HEK293 (cell line): Measurements from ENCODE around the gene DCC.

Source experiments
- CTCF ChIA-PET: fragments of 350-600 bp; formaldehyde crosslinking; extraction: SDS; loops from one replicate; lab custom pipeline; 2021; ENCODE audit warnings: antibody characterized with exemption; lab: Yijun Ruan, JAX
- POLR2A ChIA-PET: fragments of 300-600 bp; formaldehyde crosslinking; extraction: SDS; loops from one replicate; lab custom pipeline; 2020; ENCODE audit warnings: antibody characterized with exemption, inconsistent platforms; lab: Yijun Ruan, JAX
- H3K27ac ChIP-seq: fragments of 200-500 bp; sonication (Bioruptor generic); 2 replicates; pipeline ENCODE4 v1.5.1; 2014; ENCODE audit warnings: low read depth, low read length, control low read depth, inconsistent platforms; ENCODE audit errors: extremely low read depth
- H3K36me3 ChIP-seq, 2 experiments: fragments of 200-500 bp in 1 of 2; sonication (Bioruptor generic) in 1 of 2; 1 replicate in 1 of 2; 2 replicates in 1 of 2; pipeline ENCODE4 v1.5.1; 2014 to 2017; ENCODE audit warnings: inconsistent platforms in 2 of 2, low read length in 2 of 2; ENCODE audit not compliant: control insufficient read depth in 2 of 2, insufficient read depth in 1 of 2
- H3K4me1 ChIP-seq: fragments of 200-500 bp; sonication (Bioruptor generic); 2 replicates; pipeline ENCODE4 v1.5.1; 2014; ENCODE audit warnings: mild to moderate bottlenecking, low read length, inconsistent platforms; ENCODE audit not compliant: control insufficient read depth, insufficient read depth
- H3K4me3 ChIP-seq: 2 replicates; pipeline ENCODE4 v1.5.1; 2011; ENCODE audit warnings: low read depth, mild to moderate bottlenecking, control low read depth, low read length, moderate library complexity
- H3K9me3 ChIP-seq: fragments of 200-500 bp; sonication (Bioruptor generic); 2 replicates; pipeline ENCODE4 v1.5.1; 2014; ENCODE audit warnings: low read depth, low read length, inconsistent platforms; ENCODE audit not compliant: control insufficient read depth, insufficient read depth
- HIC1 ChIP-seq: fragments of 450-650 bp; formaldehyde crosslinking; IDR thresholded peaks from 2 replicates; pipeline ENCODE4 v1.5.1; 2016; ENCODE audit warnings: missing biosample characterization, missing genetic modification characterization
- HOXC10 ChIP-seq: sonication (generic); formaldehyde crosslinking; IDR thresholded peaks from 2 replicates; pipeline ENCODE4 v1.8.1; 2023; ENCODE audit warnings: mild to moderate bottlenecking, missing genetic modification reagents
- HOXD13 ChIP-seq: sonication (generic); formaldehyde crosslinking; IDR thresholded peaks from 2 replicates; pipeline ENCODE4 v1.8.0; 2022; ENCODE audit warnings: missing genetic modification reagents, borderline replicate concordance
- KLF17 ChIP-seq: fragments of 450-650 bp; formaldehyde crosslinking; IDR thresholded peaks from 2 replicates; pipeline ENCODE4 v1.5.1; 2016; ENCODE audit warnings: missing biosample characterization, missing genetic modification characterization
- PRDM2 ChIP-seq: fragments of 450-650 bp; formaldehyde crosslinking; IDR thresholded peaks from 2 replicates; pipeline ENCODE4 v1.5.1; 2016; ENCODE audit warnings: missing biosample characterization, missing genetic modification characterization, borderline replicate concordance
- REST ChIP-seq: fragments of 450-650 bp; formaldehyde crosslinking; IDR thresholded peaks from 2 replicates; pipeline ENCODE4 v1.5.1; 2016; ENCODE audit warnings: missing biosample characterization, missing genetic modification characterization
- SCRT2 ChIP-seq: fragments of 450-650 bp; formaldehyde crosslinking; IDR thresholded peaks from 2 replicates; pipeline ENCODE4 v1.5.1; 2016; ENCODE audit warnings: missing biosample characterization, missing genetic modification characterization
- YY2 ChIP-seq: fragments of 450-650 bp; formaldehyde crosslinking; IDR thresholded peaks from 2 replicates; pipeline ENCODE4 v1.5.1; 2016; ENCODE audit warnings: missing biosample characterization, missing genetic modification characterization
- ZBTB8A ChIP-seq: fragments of 450-650 bp; formaldehyde crosslinking; IDR thresholded peaks from 2 replicates; pipeline ENCODE4 v1.5.1; 2016; ENCODE audit warnings: missing biosample characterization, missing genetic modification characterization
- ZNF132 ChIP-seq: fragments of 450-650 bp; formaldehyde crosslinking; IDR thresholded peaks from 2 replicates; pipeline ENCODE4 v1.5.1; 2017; ENCODE audit warnings: missing biosample characterization, missing genetic modification characterization, borderline replicate concordance
- ZNF146 ChIP-seq: fragments of 450-650 bp; formaldehyde crosslinking; IDR thresholded peaks from 2 replicates; pipeline ENCODE4 v1.5.1; 2016; ENCODE audit warnings: missing biosample characterization, missing genetic modification characterization
- ZNF221 ChIP-seq: fragments of 450-650 bp; formaldehyde crosslinking; IDR thresholded peaks from 2 replicates; pipeline ENCODE4 v1.5.1; 2017; ENCODE audit warnings: missing biosample characterization, missing genetic modification characterization, borderline replicate concordance
- ZNF280C ChIP-seq: fragments of 450-650 bp; formaldehyde crosslinking; IDR thresholded peaks from 2 replicates; pipeline ENCODE4 v1.5.1; 2016; ENCODE audit warnings: missing biosample characterization, missing genetic modification characterization
- ZNF426 ChIP-seq: fragments of 450-650 bp; formaldehyde crosslinking; IDR thresholded peaks from 2 replicates; pipeline ENCODE4 v1.5.1; 2017; ENCODE audit warnings: missing biosample characterization, missing genetic modification characterization, mild to moderate bottlenecking, inconsistent platforms, moderate library complexity
- ZNF521 ChIP-seq: fragments of 450-650 bp; formaldehyde crosslinking; IDR thresholded peaks from 2 replicates; pipeline ENCODE4 v1.5.1; 2017; ENCODE audit warnings: missing biosample characterization, mild to moderate bottlenecking, missing genetic modification characterization
- ZNF560 ChIP-seq: fragments of 450-650 bp; formaldehyde crosslinking; IDR thresholded peaks from 2 replicates; pipeline ENCODE4 v1.5.1; 2017; ENCODE audit warnings: missing biosample characterization, missing genetic modification characterization, borderline replicate concordance
- ZNF561 ChIP-seq: fragments of 450-650 bp; IDR thresholded peaks from 2 replicates; pipeline ENCODE4 v1.5.1; 2018; ENCODE audit warnings: missing biosample characterization, missing genetic modification characterization, borderline replicate concordance
- ZNF571 ChIP-seq: fragments of 450-650 bp; formaldehyde crosslinking; IDR thresholded peaks from 2 replicates; pipeline ENCODE4 v1.5.0; 2017; ENCODE audit warnings: missing biosample characterization, missing genetic modification characterization
- ZNF623 ChIP-seq: fragments of 450-650 bp; formaldehyde crosslinking; IDR thresholded peaks from 2 replicates; pipeline ENCODE4 v1.5.1; 2016; ENCODE audit warnings: missing biosample characterization, missing genetic modification characterization
- ZNF830 ChIP-seq: fragments of 450-650 bp; IDR thresholded peaks from 2 replicates; pipeline ENCODE4 v1.5.0; 2018; ENCODE audit warnings: missing biosample characterization, missing genetic modification characterization, low read depth, mild to moderate bottlenecking, moderate library complexity

DCC gene

GRCh38 chr18:52377094-52377493, 37.1 kb downstream of the DCC start (continued):
- TF ChIP-seq ZNF571: no peak
- no peak for TF ChIP-seq HOXD13 (CRISPR knock-in tag)
- TF ChIP-seq PRDM2 (tag by site-specific recombination): no peak
- TF ChIP-seq ZNF521 (tag by site-specific recombination): no peak
- TF ChIP-seq ZNF830 (tag by site-specific recombination): no peak
- TF ChIP-seq ZNF221 (tag by site-specific recombination): no peak
- TF ChIP-seq ZNF280C (tag by site-specific recombination): no peak
- TF ChIP-seq HOXC10: no peak
- no peak for TF ChIP-seq ZBTB8A (tag by site-specific recombination)
- TF ChIP-seq REST: no peak
- TF ChIP-seq SCRT2 (tag by site-specific recombination): no peak
- no peak for TF ChIP-seq ZNF146
- TF ChIP-seq, all 188 proteins: peak for 0

GRCh38 chr18:52386306-52386705, 46.3 kb downstream of the DCC start:
- TF ChIP-seq ZNF560 (tag by site-specific recombination) (no peak), ZNF426 (tag by site-specific recombination) (no peak), HOXD13 (CRISPR knock-in tag) (no peak), ZNF561 (tag by site-specific recombination) (no peak), ZNF132 (tag by site-specific recombination) (no peak), ZNF623 (tag by site-specific recombination) (no peak), YY2 (tag by site-specific recombination) (no peak), ZNF280C (tag by site-specific recombination) (no peak), KLF17 (no peak), HIC1 (no peak)
- Histone ChIP-seq H3K9me3 (no peaks in the 10 kb centered on the region), H3K4me1 (no peaks in the 10 kb centered on the region), H3K36me3 (no peaks in the 10 kb centered on the region), H3K4me3 (no peak overlapping the region), H3K27ac (no peak overlapping the region)
- POLR2A ChIA-PET: no interaction called here
- CTCF ChIA-PET: no interaction called here
